Limb (tissue), 2 donors: ENCODE results near the gene JARID2.

Source experiments
- DNase-seq, 2 donors: peaks; one replicate each; pipeline ENCODE4 v3.0.0-alpha.2; 2016; ENCODE audit errors: extremely low spot score in 2 of 2

The JARID2 gene

GRCh38 chr6:15374119-15374518, 128.2 kb downstream of the JARID2 start:
- no peak for DNase-seq

- DNase-seq: no peak
These were observed 129.1 kb downstream of the JARID2 start for GRCh38 chr6:15375018-15375417.

- DNase-seq: no peak
These were observed 129.9 kb downstream of the JARID2 start for GRCh38 chr6:15375638-15376290.

- no peak for DNase-seq
These were observed 131.1 kb downstream of the JARID2 start for GRCh38 chr6:15376900-15377487.

GRCh38 chr6:15378272-15378671, 132.4 kb downstream of the JARID2 start:
- DNase-seq: no peak

- no peak for DNase-seq
These were observed 133.0 kb downstream of the JARID2 start for GRCh38 chr6:15378866-15379265.

- DNase-seq: no peak
These were observed 134.5 kb downstream of the JARID2 start for GRCh38 chr6:15380351-15380750.

GRCh38 chr6:15382089-15382488, 136.2 kb downstream of the JARID2 start:
- DNase-seq: no peak

- no peak for DNase-seq
These were observed 136.8 kb downstream of the JARID2 start for GRCh38 chr6:15382712-15383111.

- DNase-seq: no peak
These were observed 139.0 kb downstream of the JARID2 start for GRCh38 chr6:15384901-15385300.

GRCh38 chr6:15385521-15385920, 139.7 kb downstream of the JARID2 start:
- no peak for DNase-seq

- DNase-seq: no peak
These were observed 140.4 kb downstream of the JARID2 start for GRCh38 chr6:15386110-15386755.

- DNase-seq: no peak
These were observed 140.9 kb downstream of the JARID2 start for GRCh38 chr6:15386756-15387112.

- DNase-seq: no peak
These were observed 141.2 kb downstream of the JARID2 start for GRCh38 chr6:15387118-15387517.

GRCh38 chr6:15389084-15389764, 143.4 kb downstream of the JARID2 start:
- DNase-seq: no peak

GRCh38 chr6:15389765-15390723, 144.2 kb downstream of the JARID2 start:
- peak in 1 of 2 donors; percentile 63 for DNase-seq

GRCh38 chr6:15391500-15391899, 145.6 kb downstream of the JARID2 start:
- DNase-seq: no peak

GRCh38 chr6:15392182-15392581, 146.3 kb downstream of the JARID2 start:
- no peak for DNase-seq

- no peak for DNase-seq
These were observed 147.7 kb downstream of the JARID2 start for GRCh38 chr6:15393605-15394004.

- DNase-seq: no peak
These were observed 149.2 kb downstream of the JARID2 start for GRCh38 chr6:15395087-15395486.

- DNase-seq: no peak
These were observed 150.9 kb downstream of the JARID2 start for GRCh38 chr6:15396808-15397207.
